GM18505 (cell line): ENCODE measurements around the gene KCNMA1.

Source experiments
- ATAC-seq: cut with Tn5 transposase; IDR thresholded peaks from one replicate; pipeline ENCODE4 v1.9.1; 2021; ENCODE audit not compliant: unreplicated experiment
- POLR2A ChIP-seq: IDR thresholded peaks from 4 replicates; pipeline ENCODE4 v1.6.1; 2011; ENCODE audit warnings: borderline replicate concordance; ENCODE audit not compliant: insufficient read depth, insufficient read length; ENCODE audit errors: extremely low read depth

KCNMA1 gene

DNA sequence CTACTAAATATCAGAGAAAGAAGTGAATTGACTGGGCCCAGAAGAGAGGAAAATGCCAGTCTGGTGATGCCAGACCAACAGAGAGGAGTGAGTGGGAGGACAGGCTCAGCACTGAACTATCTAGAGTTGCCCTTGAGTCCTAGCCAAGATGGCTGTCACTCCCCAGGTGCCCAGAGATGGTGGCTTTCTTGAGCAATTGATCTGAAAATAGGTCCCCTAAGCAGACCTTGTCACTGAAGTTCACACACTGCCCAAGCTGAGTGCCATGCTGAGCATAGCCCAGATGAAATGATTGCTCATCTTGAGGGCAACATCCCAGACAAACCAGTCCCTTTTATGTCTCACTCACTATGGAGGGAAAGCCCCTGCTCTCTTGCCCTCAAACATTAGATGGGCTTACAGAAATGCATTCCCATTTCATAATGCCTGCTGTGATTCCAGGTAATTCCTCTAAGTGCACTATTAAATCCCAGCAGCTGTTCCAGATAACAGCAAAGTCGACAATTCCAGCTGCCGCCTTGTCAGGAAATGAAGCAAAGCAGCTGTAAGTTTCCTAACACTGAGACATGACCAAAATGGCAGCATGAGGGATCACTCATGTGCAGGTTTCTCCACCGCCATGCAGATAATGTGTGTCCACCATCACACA lies 329.4 kb downstream of the KCNMA1 start:
- ATAC-seq = no peak
- TF ChIP-seq POLR2A = no peak

DNA sequence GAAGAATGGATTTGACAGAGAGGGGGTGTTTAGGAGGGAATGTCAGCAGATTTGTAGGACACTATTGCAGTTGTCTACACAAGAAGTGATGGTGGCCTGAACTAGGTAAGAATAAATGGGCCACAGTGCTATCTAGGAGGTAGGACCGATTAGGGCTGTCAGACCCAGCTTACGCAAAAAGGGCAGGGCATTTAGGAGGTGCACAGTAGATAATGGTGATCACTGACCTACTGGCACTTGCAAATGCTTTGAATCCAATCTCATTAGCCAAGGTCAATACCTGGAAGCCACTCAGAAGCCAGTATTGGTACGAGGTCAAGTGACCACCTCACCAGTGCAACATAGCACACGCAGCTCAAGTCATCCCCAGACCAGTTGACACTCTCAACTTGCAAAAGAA lies 330.9 kb downstream of the KCNMA1 start:
- no peak for TF ChIP-seq POLR2A
- no peak for ATAC-seq

DNA sequence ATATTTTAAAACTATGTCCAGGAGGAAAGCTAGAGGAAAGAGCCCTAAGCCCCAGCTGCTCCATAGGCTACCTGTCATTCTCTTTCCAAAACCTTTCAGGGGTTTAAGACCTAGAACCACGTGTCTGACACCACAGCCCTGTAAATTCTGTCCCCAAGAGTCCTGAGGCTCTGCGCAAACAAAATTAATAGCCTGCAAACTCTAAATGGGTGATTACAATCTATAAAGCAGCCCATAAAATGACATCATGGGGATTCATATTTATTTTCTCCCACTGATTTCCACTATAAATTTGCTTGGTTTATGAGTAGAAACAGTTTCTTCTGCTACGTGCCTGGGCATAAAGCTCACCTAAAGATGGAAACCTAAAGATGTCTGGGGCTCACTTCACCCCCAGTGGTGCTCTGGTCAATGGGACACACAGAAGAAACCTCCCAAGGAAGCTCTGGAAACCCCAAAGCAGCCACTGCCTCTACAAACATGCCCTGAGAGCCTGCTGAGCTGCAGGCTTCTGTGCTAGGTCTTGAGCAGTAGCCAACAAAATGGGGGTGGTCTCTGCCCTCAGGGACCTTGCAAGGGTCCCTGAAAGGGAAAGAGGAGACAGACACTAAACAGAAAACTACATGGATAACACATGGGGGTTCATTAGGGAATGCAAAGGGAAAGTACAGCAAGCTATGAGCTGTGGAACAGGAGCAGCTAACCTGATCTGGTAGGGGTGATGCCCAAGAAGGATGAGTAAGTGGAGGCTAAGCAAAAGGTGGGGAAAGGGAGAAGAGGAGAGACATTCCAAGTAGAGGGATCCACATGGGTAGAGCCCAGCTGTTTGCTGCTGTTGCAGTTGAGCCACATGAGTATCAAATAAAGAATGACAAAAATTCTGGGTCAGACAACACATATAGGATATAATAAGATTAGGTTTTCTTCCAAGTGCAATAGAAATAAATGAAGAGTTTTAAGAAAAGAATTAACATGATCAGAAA lies 331.7 kb downstream of the KCNMA1 start:
- no peak for TF ChIP-seq POLR2A
- no peak for ATAC-seq

DNA sequence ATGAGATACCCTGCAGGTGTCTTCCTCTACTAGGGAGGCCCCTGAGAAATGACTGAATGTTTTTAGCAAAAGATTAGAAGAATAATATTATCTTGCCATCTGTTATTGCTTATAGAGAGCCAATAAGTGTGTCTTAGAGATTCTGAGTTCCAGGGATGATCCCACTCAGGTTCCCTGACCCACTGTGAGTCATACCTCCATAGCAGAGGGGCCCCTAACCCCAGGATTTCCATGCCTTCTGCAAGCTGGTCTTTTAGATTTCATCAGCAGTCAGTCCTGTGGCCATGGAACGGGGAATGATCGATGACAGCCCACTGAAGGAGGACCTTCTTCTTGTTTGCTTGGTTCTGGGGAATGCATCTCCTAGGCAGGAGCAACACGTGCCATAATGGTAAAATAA lies 333.4 kb downstream of the KCNMA1 start:
- TF ChIP-seq POLR2A = no peak

DNA sequence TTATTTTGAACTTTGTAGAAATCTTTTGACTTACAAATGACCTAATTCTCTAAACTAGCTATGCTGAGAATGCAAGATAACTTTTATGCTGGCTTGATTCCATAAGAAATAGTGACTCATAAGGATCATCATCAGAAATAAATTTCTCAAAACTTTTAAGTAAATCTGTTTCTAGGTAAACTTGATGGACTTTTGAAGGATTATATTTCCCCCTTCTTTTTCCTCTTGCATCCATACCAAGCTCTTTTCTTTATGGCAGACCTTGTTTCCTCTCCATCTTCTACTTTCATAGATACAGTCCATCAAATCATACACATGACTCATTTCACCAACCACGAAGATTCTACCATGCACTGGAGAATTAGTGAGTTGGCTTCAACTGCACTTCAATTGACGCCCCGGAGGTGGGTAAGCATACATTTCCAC lies 336.3 kb downstream of the KCNMA1 start:
- ATAC-seq = no peak
- TF ChIP-seq POLR2A = no peak

More for the DNA sequence above, 333.4 kb downstream of the KCNMA1 start:
- ATAC-seq = no peak

DNA sequence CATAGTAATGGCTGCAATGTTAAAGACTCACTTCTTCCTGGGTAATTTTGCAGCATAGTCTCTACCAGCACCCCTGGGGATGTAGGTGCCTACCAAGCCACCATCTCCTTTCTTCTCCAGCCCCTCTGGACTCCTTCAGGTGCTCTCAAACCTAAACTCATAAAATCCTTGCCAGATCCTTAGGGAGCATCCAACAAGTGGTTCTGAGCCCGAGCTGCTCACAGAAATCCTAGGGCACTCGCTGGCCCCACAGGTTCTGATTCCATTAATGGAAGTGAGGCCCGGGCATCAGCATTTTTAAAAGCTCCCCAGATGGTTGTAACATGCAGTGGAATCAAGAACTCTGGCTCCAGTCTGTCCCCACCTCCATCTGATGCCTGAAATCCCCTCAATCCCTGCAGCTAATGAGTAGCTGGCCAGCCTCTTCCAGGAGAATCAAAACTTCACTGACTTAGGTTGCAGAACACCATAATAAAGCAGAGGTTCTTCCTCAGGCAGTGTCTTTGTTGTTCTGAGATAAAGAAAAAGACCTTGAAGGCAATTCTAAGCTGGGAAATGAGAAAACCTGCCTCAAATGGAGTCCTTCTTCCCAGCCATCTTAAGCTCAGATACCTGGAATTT lies 336.8 kb downstream of the KCNMA1 start:
- no peak for ATAC-seq
- TF ChIP-seq POLR2A = no peak

DNA sequence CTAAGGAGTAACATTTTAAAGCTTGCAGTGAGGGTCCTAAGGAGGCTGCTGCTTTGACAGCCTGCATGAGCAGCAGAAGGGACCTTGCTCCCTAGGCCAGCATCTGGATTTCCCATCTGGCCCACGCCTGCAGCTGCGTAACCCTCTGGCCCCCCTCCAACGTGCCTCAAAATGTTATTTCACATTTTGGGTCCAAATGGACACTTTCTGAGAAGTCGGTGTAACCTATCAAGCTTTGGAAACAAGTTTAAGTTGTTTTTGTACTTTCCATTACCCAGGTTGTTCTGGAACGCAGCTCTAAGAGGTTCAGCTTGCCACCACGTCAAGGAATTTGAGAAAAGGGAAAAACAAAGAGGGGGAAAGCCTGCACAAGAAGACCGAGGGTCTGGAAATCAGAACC lies 338.3 kb downstream of the KCNMA1 start:
- ATAC-seq = no peak

DNA sequence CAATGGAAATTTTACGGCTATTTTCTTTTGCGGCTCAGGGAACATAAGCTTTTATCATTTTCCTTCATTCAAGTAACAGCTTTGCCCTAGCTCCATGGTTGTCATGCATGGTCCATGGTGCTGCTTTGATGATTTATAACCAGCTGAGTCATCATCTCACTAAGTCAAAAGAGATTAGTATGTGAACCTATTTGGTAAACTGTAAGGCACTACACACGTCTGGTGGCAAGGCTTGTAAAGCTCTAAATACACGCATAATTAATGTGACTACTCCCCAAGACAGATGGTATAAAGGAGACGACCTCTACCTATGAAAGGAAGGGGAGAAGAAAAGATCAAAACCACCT lies 340.2 kb downstream of the KCNMA1 start:
- no peak for TF ChIP-seq POLR2A
- no peak for ATAC-seq

More for the DNA sequence above, 338.3 kb downstream of the KCNMA1 start:
- no peak for TF ChIP-seq POLR2A

DNA sequence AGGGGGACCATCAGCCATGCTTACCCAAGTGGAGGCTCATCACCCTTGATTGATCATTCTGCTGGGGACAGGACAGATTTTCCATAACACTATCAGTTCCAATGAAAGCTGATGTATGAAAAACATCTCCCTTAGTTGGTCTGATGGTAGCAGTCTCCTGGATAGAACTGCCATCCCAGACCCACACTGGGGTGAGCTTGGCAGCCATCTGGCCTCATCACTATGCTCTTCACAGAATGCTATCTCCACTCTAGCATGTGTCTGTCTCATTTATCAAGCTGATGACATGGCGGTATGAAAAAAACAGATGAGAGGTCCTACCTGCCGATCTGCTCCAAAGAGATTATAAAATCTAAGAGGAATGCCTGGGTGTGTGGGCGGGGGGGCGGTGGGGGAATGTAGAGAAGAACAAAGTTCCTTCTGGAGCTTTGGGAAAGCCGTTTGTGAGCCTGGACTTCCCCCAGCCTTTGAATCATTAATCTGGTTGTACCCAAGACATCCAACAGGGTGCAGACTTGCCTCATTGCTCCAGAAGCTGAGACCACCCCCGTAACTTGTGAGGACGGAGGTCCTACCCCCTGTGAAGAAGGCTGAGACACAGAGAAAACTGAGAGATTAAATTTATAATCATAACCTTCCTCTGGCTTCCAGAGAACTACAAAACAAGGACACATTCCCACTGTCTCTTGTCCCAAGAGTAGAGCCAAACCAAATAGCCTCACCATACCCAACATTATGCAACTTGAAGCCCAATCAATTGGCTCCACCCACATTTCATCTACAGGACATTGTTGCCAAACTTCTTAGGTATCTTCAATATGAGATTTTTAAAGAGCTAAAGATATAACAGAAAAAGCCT lies 340.8 kb downstream of the KCNMA1 start:
- no peak for TF ChIP-seq POLR2A
- no peak for ATAC-seq

DNA sequence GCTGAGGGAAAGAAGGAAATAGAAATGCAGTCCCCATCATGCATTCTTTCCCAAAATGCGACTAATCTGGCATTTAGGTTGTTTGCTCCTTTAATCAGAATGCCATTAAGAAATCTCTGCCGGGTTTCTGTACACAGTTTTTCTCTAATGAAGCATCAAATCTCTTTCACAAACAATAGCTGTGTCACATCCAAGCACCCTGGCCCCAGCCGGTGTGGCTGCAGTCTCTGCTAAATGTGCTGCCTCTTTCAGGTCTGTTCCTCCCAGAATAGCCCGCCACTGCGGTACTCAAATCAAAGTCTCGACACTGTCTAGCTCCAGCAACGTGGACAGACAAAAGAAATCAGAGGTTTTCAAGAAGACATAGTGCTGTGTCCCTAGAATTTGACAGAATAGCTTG lies 343.8 kb downstream of the KCNMA1 start:
- TF ChIP-seq POLR2A = no peak
- no peak for ATAC-seq

DNA sequence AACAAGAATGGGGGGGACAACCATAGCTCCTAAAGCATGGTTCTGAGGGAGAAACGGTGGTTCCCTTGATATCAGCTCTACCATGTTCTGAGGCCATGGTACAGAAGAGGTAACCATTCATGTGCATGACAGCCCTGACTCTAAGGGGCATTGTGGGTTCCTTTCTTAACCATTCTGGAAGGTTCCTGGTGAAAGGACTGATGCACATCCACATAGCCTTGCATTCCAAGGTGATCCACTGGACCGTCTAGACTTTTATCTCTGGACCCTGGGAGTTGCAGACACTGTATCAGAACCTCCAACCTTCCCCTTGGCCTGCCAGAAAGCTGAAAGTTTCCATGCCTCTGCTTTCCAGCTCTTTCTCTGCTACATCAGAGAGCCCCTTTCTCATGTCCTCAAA lies 344.3 kb downstream of the KCNMA1 start:
- ATAC-seq = no peak
- TF ChIP-seq POLR2A = no peak

DNA sequence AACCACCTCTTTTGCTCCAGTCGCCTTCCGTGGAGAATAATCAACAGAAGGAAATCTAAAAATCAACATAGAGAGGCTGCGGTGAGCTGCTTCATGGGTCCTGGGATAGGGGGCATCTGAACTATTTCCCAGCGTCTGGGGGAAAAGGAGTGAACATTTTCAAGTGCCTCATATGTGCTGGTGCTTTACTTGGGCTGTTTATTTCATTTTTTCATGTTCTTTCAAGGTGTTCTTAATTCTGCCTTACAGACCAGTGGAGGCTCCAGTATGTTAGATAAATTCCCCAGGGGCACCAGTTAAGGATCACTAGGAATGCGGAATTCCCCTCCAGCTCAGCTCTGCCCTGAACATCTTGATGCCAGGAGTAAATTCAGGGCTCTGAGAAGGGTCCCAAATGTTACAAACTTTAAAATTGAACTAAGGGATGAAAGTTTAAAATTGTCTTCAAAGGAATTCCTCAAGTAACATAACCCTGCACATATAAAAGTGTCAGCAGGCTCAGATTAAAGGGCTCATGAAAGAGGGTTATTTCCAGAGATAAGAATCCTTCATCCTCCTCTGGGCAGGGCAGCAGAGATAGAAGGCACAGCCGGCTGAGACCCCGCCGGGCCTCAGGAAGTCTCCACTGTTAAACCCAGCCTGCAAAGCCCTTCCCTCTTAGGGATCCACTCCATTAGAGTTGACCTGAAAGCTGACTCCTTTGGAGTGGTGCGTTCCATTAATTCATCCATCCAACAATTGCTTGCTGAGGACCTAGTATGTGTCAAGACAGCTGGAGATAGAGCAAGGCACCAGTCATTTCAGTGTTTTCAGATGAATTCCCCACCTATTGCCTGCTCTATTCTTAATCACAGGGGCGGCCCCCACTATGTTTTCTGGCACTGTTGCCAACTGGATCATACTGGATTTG lies 345.8 kb downstream of the KCNMA1 start:
- no peak for TF ChIP-seq POLR2A
- ATAC-seq = no peak
